GM23338 (cell line): ENCODE measurements around the gene ENPP1. TPM values are rescaled to one million over a fixed set of nuclear protein-coding genes. Genes with fewer than 3 reads are reported as not detected.
A peak's percentile ranks its signal among the peaks of the same experiment; 100 is the strongest.

Source experiments
- ATAC-seq: fragments of 200-7000 bp; cut with Tn5 transposase; 3 replicates; pipeline ENCODE4 v1.9.1; 2020
- DNase-seq: peaks from one replicate; pipeline ENCODE4 v3.0.0-alpha.2; 2015; ENCODE audit warnings: low spot score
- H2AFZ ChIP-seq: fragments of 200-600 bp; sonication (generic); 2 replicates; pipeline ENCODE4 v1.8.0; 2016; ENCODE audit warnings: antibody characterized with exemption, mild to moderate bottlenecking, moderate library complexity
- H3F3A ChIP-seq: fragments of 200-600 bp; sonication (generic); replicated peaks from 2 replicates; pipeline ENCODE4 v1.8.0; 2017; ENCODE audit warnings: antibody characterized with exemption, mixed run types, low read depth
- H3K27ac ChIP-seq: fragments of 200-600 bp; sonication (generic); 2 replicates; pipeline ENCODE4 v1.6.1; 2016; ENCODE audit warnings: low read depth
- H3K27me3 ChIP-seq: fragments of 200-600 bp; sonication (generic); 2 replicates; pipeline ENCODE4 v1.8.0; 2016; ENCODE audit warnings: mild to moderate bottlenecking, mixed run types, moderate library complexity; ENCODE audit not compliant: insufficient read depth
- H3K36me3 ChIP-seq: fragments of 200-600 bp; sonication (generic); 2 replicates; pipeline ENCODE4 v1.8.0; 2016; ENCODE audit warnings: mild to moderate bottlenecking; ENCODE audit not compliant: insufficient read depth
- H3K4me1 ChIP-seq: fragments of 200-600 bp; sonication (generic); 2 replicates; pipeline ENCODE4 v1.8.0; 2016; ENCODE audit warnings: mild to moderate bottlenecking, moderate library complexity; ENCODE audit not compliant: insufficient read depth
- H3K4me2 ChIP-seq: fragments of 200-600 bp; sonication (generic); 2 replicates; pipeline ENCODE4 v1.7.1; 2017; ENCODE audit warnings: mixed run types
- H3K4me3 ChIP-seq: fragments of 200-600 bp; sonication (generic); 2 replicates; pipeline ENCODE4 v1.6.1; 2016; ENCODE audit warnings: mixed run types
- H3K79me2 ChIP-seq: fragments of 200-600 bp; sonication (generic); replicated peaks from 2 replicates; pipeline ENCODE4 v1.8.0; 2017; ENCODE audit warnings: mild to moderate bottlenecking; ENCODE audit not compliant: insufficient read depth
- H3K9me2 ChIP-seq: fragments of 200-600 bp; sonication (generic); 2 replicates; pipeline ENCODE4 v1.8.0; 2017; ENCODE audit not compliant: insufficient read depth
- H4K20me1 ChIP-seq: fragments of 200-600 bp; sonication (generic); replicated peaks from 2 replicates; pipeline ENCODE4 v1.8.0; 2017; ENCODE audit warnings: mild to moderate bottlenecking; ENCODE audit not compliant: insufficient read depth
- H3K27ac Mint-ChIP-seq: 2 replicates; pipeline ENCODE4 v1.8.0; 2020; ENCODE audit warnings: inconsistent platforms, mild to moderate bottlenecking, moderate library complexity, mixed read lengths
- H3K27me3 Mint-ChIP-seq: 3 replicates; pipeline ENCODE4 v1.8.0; 2022; ENCODE audit warnings: low read depth, mild to moderate bottlenecking, moderate library complexity, mixed read lengths, inconsistent platforms; ENCODE audit not compliant: insufficient read depth, poor library complexity
- H3K36me3 Mint-ChIP-seq: 3 replicates; pipeline ENCODE4 v1.8.0; 2021; ENCODE audit warnings: low read depth, mild to moderate bottlenecking, inconsistent platforms, moderate library complexity, mixed read lengths
- H3K4me1 Mint-ChIP-seq: 3 replicates; pipeline ENCODE4 v1.8.0; 2020; ENCODE audit warnings: mild to moderate bottlenecking, inconsistent platforms, mixed read lengths
- H3K4me3 Mint-ChIP-seq: 3 replicates; pipeline ENCODE4 v1.8.0; 2021; ENCODE audit warnings: moderate library complexity, mild to moderate bottlenecking, inconsistent platforms, mixed read lengths
- H3K9me3 Mint-ChIP-seq: 3 replicates; pipeline ENCODE4 v1.8.0; 2020; ENCODE audit warnings: moderate library complexity, mild to moderate bottlenecking, inconsistent platforms, mixed read lengths
- CREB1 ChIP-seq: fragments of 250-450 bp; sonication (Bioruptor Pico); IDR thresholded peaks from 2 replicates; pipeline ENCODE4 v1.5.0; 2020; ENCODE audit warnings: low read depth, mild to moderate bottlenecking, moderate library complexity
- ETS1 ChIP-seq: IDR thresholded peaks from 2 replicates; pipeline ENCODE4 v1.6.1; 2016; ENCODE audit warnings: antibody characterized with exemption
- POLR2AphosphoS5 ChIP-seq: IDR thresholded peaks from 2 replicates; pipeline ENCODE4 v1.6.1; 2016; ENCODE audit warnings: antibody characterized with exemption, low read depth
- ZNF114 ChIP-seq: fragments of 250-450 bp; sonication (Bioruptor Pico); IDR thresholded peaks from 2 replicates; pipeline ENCODE4 v1.5.0; 2020; ENCODE audit warnings: mild to moderate bottlenecking, moderate library complexity
- ZNF331 ChIP-seq: fragments of 250-450 bp; sonication (Bioruptor Pico); IDR thresholded peaks from 2 replicates; pipeline ENCODE4 v1.5.0; 2020; ENCODE audit warnings: low read depth, mild to moderate bottlenecking, moderate library complexity
- ZNF462 ChIP-seq: fragments of 250-450 bp; sonication (Bioruptor Pico); IDR thresholded peaks from 2 replicates; pipeline ENCODE4 v1.5.0; 2020; ENCODE audit warnings: mild to moderate bottlenecking, moderate library complexity
- polyA plus RNA-seq: library from polyadenylated mRNA; unstranded; fragments of >200 nt; fragmentation: Nextera tagmentation; extraction: Ambion mirVana; gene quantifications from 2 replicates; pipeline ENCODE4 v1.2.1, GENCODE V29; 2016
- total RNA-seq: library from RNA; depleted of rRNA; stranded (reverse); fragments of >200 nt; shearing (Covaris generic); gene quantifications from 2 replicates; pipeline ENCODE4 v1.2.3, GENCODE V29; 2014
- TF ChIP-seq, protein P1 (sequence below): IDR thresholded peaks from one replicate; pipeline ENCODE4 v1.6.1; 2018; ENCODE audit warnings: antibody characterized with exemption; ENCODE audit not compliant: unreplicated experiment

Gene ENPP1
- total and polyA plus RNA-seq, 2 experiments from 2014 or later: 17.3 to 46.9 TPM

- DNase-seq (no peak), ATAC-seq (no peak)
- Histone ChIP-seq H3K4me1 (peaks cover 31% of the 10 kb centered on the region), H3K4me3 (no peak overlapping the region), H3K9me2 (no peaks in the 10 kb centered on the region), H3K36me3 (peaks cover 82% of the 10 kb centered on the region), H3K27ac (no peak overlapping the region), H3K79me2 (peaks cover 21% of the 10 kb centered on the region), H3F3A (peaks cover 52% of the 10 kb centered on the region), H4K20me1 (peaks cover 15% of the 10 kb centered on the region), H3K4me2 (peak overlapping the region; percentile 20; the same call in 1 of the 2 replicates), H2AFZ (no peak overlapping the region), H3K27me3 (no peaks in the 10 kb centered on the region)
- H3K27me3 Mint-ChIP-seq: peaks cover 7% of the 10 kb centered on the region
- H3K27ac Mint-ChIP-seq: no peak overlapping the region
- peaks cover 79% of the 10 kb centered on the region for H3K36me3 Mint-ChIP-seq
- H3K4me3 Mint-ChIP-seq: no peak overlapping the region
- H3K4me1 Mint-ChIP-seq: peaks cover 15% of the 10 kb centered on the region
- TF ChIP-seq ZNF114: no peak
- TF ChIP-seq ZNF331 (CRISPR knock-in tag): no peak
- no peak for TF ChIP-seq CREB1
- no peak for TF ChIP-seq POLR2AphosphoS5
- TF ChIP-seq, protein P1, sequence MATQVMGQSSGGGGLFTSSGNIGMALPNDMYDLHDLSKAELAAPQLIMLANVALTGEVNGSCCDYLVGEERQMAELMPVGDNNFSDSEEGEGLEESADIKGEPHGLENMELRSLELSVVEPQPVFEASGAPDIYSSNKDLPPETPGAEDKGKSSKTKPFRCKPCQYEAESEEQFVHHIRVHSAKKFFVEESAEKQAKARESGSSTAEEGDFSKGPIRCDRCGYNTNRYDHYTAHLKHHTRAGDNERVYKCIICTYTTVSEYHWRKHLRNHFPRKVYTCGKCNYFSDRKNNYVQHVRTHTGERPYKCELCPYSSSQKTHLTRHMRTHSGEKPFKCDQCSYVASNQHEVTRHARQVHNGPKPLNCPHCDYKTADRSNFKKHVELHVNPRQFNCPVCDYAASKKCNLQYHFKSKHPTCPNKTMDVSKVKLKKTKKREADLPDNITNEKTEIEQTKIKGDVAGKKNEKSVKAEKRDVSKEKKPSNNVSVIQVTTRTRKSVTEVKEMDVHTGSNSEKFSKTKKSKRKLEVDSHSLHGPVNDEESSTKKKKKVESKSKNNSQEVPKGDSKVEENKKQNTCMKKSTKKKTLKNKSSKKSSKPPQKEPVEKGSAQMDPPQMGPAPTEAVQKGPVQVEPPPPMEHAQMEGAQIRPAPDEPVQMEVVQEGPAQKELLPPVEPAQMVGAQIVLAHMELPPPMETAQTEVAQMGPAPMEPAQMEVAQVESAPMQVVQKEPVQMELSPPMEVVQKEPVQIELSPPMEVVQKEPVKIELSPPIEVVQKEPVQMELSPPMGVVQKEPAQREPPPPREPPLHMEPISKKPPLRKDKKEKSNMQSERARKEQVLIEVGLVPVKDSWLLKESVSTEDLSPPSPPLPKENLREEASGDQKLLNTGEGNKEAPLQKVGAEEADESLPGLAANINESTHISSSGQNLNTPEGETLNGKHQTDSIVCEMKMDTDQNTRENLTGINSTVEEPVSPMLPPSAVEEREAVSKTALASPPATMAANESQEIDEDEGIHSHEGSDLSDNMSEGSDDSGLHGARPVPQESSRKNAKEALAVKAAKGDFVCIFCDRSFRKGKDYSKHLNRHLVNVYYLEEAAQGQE: no peak
- TF ChIP-seq ETS1: no peak
- no peak for TF ChIP-seq ZNF462 (CRISPR knock-in tag)
- peaks cover 21% of the 10 kb centered on the region for H3K9me3 Mint-ChIP-seq
Measured at GRCh38 chr6:131911951-131912350, 104.1 kb downstream of the ENPP1 start.
